GM18520 (cell line): ENCODE results near the gene C2orf74.

Experiments used
- ATAC-seq: cut with Tn5 transposase; IDR thresholded peaks from one replicate; pipeline ENCODE4 v1.9.1; 2021; ENCODE audit not compliant: unreplicated experiment

C2orf74 gene

GRCh38 chr2:61210332-61210981 is 48.5 kb downstream of the C2orf74 start:
- ATAC-seq = no peak

GRCh38 chr2:61214171-61214570 is 52.2 kb downstream of the C2orf74 start:
- no peak for ATAC-seq
